HG03135 (cell line): ENCODE results near the gene CHP2.
"Not testable (repeated sequence)": the region's sequence is repeated elsewhere in the genome, so short reads cannot be mapped to it uniquely, and the experiment has no call there.

ENCODE experiments used
- ATAC-seq: cut with Tn5 transposase; IDR thresholded peaks from one replicate; pipeline ENCODE4 v1.9.1; 2021; ENCODE audit warnings: mild to moderate bottlenecking, moderate library complexity; ENCODE audit not compliant: unreplicated experiment

Gene CHP2

DNA sequence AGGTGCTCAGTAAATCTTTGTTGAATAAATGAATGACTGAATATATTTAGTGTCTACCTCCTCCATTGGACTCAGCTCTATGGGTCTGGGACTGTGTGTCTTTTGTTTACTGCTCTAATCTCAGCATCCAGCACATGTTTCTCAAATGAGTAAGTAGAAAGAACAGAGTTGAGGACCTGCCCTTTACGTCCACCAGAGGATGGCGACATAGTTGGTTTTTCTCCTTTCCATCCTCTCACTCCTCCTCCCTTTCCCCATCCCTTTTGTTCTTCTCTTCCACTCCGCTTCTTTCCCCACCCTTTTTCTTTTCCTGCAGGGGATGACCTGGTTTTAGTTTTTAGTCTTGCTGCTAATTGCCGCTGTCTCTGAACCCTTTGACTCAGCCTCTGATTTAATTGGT lies 12.1 kb upstream of the CHP2 start:
- ATAC-seq, result no peak

GRCh38 chr16:23745263-23745662 lies 9.6 kb upstream of the CHP2 start:
- ATAC-seq, result no peak

DNA sequence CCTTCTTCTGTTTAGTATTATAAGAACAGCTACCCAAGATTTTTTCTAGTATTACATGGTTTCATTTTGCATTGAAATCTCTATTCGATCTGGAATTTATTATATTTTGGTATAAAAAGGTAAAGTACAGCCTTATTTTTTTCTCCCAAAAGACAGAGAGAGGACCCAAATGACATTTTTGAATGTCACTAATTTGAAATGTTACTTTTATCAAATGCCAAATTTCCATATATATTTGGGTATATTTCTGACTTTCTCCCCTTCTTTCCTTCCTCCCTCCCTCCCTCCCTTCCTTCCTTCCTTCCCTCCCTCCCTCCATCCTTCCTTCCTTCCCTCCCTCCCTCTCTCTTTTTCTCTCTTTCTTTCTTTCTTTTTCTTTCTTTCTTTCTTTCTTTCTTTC lies 6.2 kb upstream of the CHP2 start:
- no peak for ATAC-seq

DNA sequence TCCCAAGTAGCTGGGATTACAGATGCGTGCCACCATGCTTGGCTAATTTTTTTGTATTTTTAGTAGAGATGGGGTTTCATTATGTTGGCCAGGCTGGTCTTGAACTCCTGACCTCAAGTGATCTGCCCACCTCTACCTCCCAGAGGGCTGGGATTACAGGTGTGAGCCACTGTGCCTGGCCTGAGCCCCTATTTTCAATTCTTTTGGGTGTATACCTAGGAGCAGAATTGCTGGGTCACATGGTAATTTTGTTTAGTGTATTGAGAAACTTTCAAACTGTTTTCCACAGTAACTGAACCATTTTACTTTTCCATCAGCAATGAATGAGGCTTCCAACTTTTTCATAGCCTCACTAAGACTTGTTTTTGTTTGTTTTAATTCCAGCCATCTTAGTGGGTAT lies 3.8 kb upstream of the CHP2 start:
- not testable (repeated sequence) for ATAC-seq

- ATAC-seq, result no peak
Observed at GRCh38 chr16:23753908-23754593, 775 bp upstream of the CHP2 start.

GRCh38 chr16:23755484-23755809 lies 621 bp downstream of the CHP2 start:
- no peak for ATAC-seq

DNA sequence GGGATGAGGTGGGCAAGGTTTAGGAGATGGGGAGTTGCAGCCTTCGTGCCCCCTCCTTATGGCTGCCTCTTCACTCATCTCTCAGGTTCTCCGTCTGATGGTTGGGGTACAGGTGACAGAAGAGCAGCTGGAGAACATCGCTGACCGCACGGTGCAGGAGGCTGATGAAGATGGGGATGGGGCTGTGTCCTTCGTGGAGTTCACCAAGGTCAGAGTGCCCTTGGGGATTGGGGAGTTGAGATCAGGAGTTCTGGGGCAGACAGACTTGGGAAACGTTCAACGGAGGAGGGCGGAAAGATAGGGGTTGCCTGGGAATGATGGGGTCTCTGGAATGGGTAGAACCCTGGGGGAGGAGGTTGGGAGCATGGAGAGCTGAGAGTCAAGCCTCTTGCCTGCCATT lies 2.3 kb downstream of the CHP2 start:
- no peak for ATAC-seq

DNA sequence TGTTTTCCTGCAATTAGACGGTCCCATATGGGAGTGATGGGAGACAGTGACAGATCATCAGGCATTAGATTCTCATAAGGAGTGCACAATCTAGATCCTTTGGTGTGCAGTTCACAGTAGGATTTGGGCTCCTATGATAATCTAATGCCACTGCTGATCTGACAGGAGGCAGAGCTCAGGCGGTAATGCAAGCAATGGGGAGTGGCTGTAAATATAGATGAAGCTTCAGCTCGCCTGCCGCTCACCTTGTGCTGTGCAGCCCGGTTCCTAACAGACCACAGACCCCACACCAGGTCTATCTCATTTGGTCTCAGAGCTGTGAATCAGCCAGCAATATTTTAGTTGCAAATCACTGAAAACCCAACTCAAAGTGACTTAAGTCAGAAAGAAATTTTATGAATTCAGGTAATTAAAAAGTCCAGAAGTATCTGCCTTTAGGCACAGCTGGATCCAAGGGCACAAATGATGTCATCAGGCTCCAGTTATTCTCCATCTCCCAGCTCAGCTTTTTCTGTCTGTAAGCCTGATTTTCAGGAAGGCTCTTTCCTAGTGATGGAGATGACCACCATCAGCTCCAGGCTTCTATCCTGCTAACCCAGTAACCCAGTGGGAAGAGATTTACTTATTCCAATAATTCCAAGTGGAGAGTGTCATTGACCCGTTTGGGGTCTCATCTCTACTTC lies 3.3 kb downstream of the CHP2 start:
- no peak for ATAC-seq

- no peak for ATAC-seq
Observed at GRCh38 chr16:23765933-23766332, 11.1 kb downstream of the CHP2 start.

DNA sequence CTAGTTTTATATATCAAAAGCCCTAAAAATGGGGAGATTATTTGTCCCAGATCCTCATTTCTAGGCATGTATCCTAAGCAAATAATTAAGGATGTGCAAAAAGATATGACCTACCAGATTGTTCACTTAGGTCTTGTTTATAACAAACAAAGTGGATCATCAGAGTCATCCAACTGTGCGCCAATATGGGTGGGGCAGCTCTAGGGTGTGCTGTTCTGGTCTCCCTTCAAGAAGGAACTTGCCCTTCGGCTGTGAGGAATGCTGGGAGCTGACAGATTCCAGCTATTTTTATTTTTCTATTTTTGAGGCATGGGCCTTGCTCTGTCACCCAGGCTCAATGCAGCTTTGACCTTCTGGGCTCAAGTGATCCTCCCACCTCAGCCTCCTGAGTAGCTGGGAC lies 13.8 kb downstream of the CHP2 start:
- no peak for ATAC-seq

DNA sequence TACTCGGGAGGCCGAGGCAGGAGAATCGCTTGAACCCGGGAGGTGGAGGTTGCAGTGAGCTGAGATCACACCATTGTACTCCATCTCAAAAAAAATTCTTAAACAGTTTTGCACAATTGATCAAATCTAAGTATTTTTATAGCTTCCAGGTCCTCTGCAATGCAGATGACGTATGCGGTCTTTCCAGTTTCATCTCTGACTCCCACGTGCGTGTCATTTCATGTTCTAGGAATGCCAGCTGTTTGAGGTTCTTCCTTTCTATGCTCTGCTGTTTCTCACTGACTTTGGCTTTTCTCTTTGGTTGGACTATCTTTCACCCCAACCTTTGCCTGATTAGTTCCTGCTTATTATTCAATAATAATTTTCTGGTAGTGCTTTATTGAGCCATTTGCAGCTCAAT lies 16.2 kb downstream of the CHP2 start:
- no peak for ATAC-seq

- no peak for ATAC-seq
Observed at GRCh38 chr16:23771642-23772041, 16.8 kb downstream of the CHP2 start.

- ATAC-seq, result no peak
Observed at GRCh38 chr16:23773339-23773738, 18.5 kb downstream of the CHP2 start.

GRCh38 chr16:23781176-23781575 lies 26.4 kb downstream of the CHP2 start:
- ATAC-seq, result no peak

DNA sequence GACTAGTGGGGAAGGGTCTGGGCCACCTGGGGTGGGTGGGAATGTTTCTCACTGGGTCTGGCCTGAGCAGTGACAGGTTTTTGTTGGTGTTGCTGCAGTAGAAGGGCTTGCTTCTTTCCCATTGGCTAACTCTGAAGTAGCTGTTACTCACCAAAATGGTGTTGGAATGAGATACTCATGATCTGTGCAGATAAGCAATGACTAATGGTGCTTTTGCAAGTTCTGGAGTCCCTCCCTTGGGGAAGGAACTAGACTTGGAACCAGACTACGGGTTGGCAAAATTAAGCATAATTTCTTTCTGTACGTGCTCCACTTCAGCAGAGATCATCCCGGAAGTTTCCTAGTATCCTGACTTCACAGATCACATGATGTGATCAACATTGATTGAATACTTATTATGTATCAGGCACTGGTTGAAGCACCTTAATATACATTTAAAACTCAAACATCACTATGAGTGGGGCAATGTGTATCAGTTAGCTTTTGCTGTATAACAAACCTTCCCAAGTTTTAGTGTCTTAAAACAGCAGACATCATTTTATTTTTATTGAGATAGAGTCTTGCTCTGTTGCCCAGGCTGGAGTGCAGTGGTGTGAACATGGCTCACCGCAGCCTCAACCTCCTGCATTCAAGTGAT lies 30.1 kb downstream of the CHP2 start:
- ATAC-seq, result no peak

DNA sequence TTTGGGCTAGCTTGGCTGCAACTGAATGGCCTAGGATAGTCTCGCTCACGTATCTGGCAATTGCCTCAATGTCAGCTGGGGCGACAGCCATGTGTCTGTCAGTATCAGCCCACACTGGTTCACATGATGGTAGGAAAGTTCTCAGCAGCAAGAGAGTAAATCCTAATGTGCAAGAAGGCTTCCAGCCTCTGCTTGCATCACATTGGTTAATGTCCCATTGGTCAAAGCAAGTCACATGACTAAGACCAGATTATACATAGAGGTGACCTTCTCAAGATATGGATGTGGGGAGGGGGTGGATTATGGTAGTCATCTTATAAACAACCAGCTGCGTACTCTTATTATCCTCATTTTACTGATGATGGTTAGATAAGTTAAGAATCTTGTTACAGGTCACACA lies 31.0 kb downstream of the CHP2 start:
- ATAC-seq, result no peak

DNA sequence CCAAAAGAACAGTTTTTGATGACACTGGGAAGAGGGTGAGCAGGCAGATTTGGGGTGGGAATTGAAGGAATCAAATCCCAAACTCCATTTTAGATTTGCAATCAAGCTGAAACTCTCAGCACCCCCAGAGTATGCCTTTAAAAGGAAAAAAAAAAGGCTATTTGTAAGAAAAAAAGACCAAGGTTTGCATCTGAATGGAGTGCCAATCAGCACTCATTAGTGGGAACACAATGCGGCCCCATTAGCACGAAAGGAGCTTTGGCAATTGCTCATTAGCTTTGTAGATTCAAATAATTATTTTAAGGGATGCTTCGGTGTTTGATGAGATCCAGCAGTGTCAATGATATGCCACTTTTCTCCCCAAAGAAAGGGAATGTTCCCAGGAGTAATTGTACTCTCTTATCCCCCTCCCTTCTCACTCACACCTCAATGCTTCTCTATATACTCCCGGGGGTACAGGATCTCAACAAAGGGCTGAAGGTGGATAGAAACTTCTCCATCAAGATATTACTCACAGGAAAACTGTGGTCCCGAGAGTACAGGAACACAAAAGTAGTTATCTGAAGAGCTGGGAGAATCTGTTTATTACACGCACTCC lies 32.2 kb downstream of the CHP2 start:
- no peak for ATAC-seq

GRCh38 chr16:23788685-23789084 lies 33.9 kb downstream of the CHP2 start:
- no peak for ATAC-seq

GRCh38 chr16:23795378-23795777 lies 40.6 kb downstream of the CHP2 start:
- ATAC-seq, result no peak

DNA sequence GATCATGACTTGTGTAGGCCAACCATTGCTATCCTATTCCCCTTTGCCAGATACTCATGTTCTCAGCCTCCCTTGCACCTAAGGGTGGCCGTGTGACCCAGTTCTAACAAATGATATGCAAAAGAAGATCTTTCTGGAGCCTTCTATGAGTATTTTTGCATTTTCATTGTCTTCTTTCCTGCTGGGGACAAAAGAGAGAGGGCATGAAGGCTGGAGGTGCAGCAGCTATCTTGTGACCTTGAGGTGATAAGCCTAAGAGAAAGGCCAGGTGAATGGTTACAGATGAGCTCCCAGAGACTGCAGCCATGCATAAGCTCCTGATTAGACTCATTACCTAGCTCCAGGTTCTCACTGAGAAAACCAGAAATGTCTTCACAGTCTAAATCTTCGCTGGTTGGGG lies 42.1 kb downstream of the CHP2 start:
- no peak for ATAC-seq

GRCh38 chr16:23801378-23801777 lies 46.6 kb downstream of the CHP2 start:
- no peak for ATAC-seq

DNA sequence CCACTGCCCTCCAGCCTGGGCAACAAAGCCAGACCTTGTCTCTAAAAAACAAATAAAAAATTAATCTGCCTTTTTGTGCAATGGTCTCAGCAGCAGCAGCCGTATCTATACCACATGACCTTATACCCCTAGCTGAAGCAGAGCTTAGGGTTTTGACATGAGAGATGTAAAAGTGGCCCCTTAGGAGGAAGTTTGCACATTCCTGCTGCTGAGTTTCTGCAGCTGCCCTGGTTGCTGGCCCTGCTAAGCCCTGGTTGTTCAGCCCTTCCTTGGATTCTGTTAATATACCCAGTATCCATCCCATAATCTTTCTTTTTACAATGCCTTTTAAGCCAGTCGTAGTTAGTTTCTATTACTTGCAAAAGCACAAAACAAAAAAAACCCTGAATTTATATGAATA lies 48.0 kb downstream of the CHP2 start:
- no peak for ATAC-seq
